ENCODE data around the gene TMEM109.

The TMEM109 gene

GRCh38 chr11:60927600-60927999 is 13.6 kb downstream of the TMEM109 start:
- DNase-seq: no peak

GRCh38 chr11:60928563-60929001 is 14.6 kb downstream of the TMEM109 start:
- no peak for DNase-seq

- DNase-seq: no peak
These were observed 15.8 kb downstream of the TMEM109 start for GRCh38 chr11:60929764-60930163.

DNA sequence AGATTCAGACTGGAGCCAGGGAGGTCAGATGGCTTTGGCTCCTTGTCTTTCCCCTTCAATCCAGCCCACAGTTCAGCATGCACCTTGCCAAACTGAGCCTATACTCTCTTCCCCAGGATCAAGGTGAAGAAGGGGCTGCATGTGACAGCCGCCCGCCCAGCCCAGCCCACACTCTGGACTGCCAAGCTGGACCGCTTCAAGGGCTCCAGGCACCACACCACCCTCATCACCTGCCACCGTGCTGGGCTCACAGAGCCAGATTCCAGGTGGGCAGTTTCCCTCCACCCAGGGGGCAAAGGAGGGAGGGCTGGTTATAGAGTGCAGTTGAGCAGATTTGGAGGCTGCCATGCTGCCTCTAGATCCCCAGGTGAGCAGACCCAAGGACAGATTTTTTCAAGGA is 16.4 kb downstream of the TMEM109 start:
- DNase-seq: no peak

- no peak for DNase-seq
These were observed 18.0 kb downstream of the TMEM109 start for GRCh38 chr11:60931917-60932316.

DNA sequence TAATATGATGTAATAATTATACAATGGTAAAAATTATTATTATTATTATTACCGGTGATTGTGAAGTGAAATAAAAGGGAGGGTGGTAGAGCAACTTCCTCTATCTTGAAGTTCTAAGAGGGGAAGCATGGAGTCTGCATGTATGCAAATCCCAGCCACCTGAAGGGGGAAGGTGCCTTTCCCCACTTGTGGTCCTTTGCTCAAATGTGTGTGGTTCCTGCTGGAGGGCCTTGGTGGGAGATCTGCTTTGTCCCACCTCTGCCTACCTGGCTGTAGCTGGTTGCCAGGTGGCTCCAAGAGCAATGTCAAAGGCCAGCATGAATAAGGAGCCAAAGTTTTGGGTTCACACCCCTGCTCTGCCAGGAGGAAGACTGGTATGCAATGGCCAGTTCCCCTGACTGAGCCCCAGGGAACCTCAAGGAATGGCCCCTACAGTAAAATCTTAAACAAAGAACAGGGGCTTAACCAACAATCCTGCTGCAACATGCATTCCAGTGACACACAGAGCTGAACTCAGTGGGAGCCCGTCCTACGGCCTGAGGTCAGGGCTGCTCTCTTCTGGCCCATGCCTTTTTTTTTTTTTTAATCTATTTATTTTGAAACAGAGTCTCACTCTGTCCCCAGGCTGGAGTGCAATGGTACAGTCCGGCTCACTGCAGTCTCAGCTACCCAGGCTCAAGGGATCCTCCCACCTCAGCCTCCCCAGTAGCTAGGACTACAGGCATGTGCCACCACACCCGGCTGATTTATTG is 18.8 kb downstream of the TMEM109 start:
- DNase-seq: no peak

- no peak for DNase-seq
These were observed 19.6 kb downstream of the TMEM109 start for GRCh38 chr11:60933416-60934123.

DNA sequence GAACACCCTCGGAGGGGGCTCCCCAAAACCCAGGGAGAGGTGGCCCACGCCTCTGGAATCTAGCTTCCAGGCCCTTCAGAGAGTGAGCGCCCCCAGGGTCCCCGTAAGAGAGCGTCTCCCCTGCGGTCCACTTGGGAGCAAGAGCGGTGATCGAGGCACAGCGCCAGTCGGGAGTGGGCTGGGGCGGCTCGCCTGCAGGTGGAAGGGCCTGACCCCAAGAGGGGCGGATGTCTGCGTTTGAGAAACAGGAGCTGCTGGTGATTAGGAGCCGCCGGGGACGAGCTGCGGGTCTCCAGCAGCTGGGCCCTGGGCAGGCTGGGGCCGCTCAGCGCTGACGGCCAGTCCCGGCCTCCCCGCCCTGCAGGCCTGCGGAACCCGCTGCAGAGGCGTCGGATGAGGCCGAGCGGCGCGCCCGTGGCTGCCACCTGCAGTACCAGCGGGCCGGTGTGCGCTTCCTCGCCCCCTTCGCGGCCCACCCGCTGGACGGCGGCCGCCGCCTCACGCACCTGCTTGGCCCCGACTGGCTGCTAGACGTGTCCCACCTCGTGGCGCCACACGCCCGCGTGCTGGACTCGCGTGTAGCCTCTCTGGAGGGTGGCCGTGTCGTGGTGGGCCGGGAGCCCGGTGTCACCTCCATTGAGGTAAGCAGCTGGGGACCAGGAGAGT is 20.3 kb downstream of the TMEM109 start:
- DNase-seq: no peak

DNA sequence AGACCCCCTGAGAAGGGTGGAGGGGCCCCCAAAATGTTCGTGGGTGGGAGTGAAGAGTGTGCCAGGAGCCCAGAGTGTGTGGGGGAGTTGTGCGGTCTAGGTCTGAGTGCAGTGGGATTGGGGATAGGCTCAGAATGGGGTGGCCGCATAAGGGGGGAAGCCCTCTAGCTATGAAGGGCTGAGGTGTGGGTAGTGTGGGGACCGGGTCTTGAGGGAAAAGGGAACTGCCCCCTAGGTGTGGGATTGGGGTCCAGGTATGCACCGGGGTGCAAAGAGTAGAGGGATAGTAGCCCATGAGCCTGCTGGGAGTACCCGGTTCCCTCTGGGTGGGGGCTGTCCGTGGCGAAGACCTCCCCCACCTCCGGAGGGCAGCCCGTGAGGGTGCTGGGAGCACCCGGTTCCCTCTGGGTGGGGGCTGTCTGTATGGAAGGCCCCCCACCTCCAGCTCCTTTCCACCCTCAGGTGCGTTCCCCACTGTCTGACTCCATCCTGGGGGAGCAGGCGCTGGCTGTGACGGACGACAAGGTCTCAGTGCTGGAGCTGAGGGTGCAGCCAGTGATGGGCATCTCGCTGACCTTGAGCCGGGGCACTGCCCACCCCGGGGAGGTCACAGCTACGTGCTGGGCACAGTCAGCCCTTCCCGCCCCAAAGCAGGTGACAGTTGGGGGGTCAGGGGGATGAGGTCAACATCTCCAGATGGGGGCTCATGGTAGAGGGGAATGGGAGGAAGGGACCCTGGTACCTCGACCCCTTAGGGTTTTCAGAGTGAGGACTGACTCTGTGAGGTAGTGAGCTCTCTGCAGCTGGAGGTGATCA is 21.0 kb downstream of the TMEM109 start:
- DNase-seq: no peak

GRCh38 chr11:60935676-60936442 is 21.9 kb downstream of the TMEM109 start:
- DNase-seq: no peak

DNA sequence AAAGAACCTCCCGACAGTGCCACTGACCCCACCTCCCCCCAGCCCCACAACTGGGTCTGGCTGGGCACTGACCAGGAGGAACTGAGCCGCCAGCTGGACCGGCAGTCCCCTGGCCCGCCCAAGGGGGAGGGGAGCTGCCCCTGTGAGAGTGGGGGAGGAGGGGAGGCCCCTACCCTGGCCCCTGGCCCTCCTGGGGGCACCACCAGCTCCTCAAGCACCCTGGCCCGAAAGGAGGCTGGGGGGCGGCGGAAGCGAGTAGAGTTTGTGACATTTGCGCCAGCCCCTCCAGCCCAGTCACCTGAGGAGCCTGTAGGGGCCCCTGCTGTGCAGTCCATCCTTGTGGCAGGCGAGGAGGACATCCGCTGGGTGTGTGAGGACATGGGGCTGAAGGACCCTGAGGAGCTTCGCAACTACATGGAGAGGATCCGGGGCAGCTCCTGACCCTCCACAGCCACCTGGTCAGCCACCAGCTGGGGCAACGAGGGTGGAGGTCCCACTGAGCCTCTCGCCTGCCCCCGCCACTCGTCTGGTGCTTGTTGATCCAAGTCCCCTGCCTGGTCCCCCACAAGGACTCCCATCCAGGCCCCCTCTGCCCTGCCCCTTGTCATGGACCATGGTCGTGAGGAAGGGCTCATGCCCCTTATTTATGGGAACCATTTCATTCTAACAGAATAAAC is 22.6 kb downstream of the TMEM109 start:
- no peak for DNase-seq

DNA sequence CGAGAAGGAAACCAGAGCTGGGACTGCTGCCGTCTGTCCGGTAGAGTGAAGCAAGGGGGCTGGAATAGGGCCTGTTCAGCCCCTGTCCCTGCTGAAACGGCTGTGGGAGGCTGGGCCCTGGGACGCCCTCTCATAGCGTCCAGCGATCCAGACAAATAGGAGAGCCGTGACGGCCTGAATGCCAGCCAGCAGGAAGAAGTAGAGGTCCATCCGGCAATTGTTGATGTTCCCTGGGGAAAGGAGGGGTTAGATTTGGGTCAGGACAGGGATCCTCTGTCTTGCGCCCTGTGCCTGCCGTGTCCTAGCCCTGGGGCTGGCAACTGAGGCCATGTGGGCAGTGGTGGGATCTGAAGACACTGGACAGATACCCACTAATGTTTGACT is 23.2 kb downstream of the TMEM109 start:
- DNase-seq: no peak

DNA sequence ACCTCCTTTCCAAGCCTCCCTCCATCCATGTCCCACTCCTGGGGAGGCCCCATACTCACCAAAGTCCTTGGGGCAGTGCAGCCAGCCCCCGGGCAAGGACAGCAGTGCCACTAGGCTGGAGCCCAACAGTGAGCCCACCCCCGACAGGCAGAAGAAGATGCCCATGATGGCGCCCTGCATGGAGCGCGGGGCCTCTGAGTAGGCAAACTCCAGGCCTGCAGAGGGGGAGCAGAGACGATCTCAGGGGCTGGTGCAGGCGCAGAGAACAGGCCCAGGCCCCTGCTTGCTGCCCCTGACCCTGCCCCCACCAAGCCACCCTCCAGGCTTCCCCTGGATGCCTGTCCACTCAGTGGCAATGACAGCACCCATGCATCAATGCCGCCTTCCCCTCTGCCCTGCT is 23.9 kb downstream of the TMEM109 start:
- no peak for DNase-seq

GRCh38 chr11:60938500-60938899 is 24.5 kb downstream of the TMEM109 start:
- no peak for DNase-seq

DNA sequence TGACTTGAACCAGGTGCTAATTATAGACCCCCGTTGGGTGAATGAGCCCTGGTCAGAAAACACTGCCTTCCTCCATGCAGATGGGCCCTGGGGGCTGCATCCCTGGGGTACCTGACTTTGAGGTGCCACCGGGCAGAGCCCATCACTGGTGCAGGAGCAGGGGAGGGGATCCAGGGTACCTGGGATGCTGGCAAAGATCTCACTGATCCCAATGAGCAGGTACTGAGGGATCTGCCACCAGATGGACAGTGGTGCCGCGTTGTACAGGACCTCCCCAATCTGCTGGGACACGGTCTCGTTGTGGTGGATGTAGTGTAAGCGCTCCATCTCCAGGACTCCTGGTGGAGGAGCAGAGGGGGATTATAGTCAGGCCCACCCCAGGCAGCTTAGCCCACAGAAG is 25.3 kb downstream of the TMEM109 start:
- no peak for DNase-seq

DNA sequence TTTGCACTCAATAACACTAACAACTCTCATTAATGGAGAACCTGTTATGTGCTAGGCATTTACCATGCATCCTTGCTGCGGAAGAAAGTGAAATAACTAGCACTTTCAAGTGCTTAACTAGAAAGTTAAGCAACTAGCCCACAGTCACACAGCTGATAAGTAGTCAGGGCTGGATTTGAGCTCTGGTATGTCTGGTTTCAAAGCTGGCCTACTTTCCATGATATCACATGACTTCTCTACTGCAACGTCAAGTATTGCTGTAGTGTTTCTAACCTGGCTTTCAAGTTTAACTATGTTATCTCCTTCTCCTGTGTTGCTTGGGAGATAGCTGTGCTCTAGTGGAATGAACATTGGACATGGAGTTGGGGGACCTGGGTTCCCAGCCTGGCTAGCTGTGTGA is 25.9 kb downstream of the TMEM109 start:
- DNase-seq: no peak

GRCh38 chr11:60941371-60942119 is 27.6 kb downstream of the TMEM109 start:
- no peak for DNase-seq

GRCh38 chr11:60942219-60942618 is 28.3 kb downstream of the TMEM109 start:
- no peak for DNase-seq

DNA sequence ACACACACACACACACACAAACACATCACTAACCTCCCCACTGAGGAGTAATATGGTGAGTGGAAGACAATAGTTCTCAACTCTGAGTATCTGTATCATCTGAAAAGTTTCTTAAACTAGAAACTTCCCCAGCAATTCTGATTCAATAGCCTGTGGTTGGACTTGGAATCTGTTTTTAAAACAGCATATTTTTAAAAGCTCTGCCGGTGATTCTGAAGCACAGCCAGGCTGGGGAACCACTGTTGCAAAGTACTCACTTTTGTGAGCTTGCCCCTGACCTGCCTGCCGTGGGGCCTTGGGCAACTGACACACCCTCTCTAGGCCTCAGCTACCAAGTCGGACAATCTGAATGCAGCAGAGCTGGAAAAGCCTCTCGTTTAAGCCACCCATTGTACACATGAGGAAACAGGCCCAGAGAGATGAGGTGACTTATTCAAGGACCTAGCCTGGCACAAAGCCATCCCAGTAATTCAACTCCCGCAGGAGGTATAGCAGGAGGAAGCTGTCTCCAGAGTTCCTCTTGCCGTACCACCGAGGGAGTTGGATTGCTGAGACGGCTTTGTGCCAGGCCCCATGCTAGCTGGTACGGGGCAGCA is 29.1 kb downstream of the TMEM109 start:
- DNase-seq: no peak

GRCh38 chr11:60944490-60945294 is 30.7 kb downstream of the TMEM109 start:
- DNase-seq: no peak
